Suprapubic skin (tissue), 4 donors: ENCODE results near the gene CADPS2. TPM values are rescaled to one million over a fixed set of nuclear protein-coding genes. Genes with fewer than 3 reads are reported as not detected.

Source experiments
- DNase-seq, 2 donors: peaks; one replicate each; pipeline ENCODE4 v3.0.0-alpha.2; 2019; ENCODE audit warnings: low spot score in 2 of 2
- H3K27ac ChIP-seq: fragments of 200-600 bp; sonication (generic); one replicate; pipeline ENCODE4 v1.5.1; 2019
- H3K27me3 ChIP-seq: fragments of 200-600 bp; sonication (generic); one replicate; pipeline ENCODE4 v1.5.1; 2019
- H3K36me3 ChIP-seq: fragments of 200-600 bp; sonication (generic); one replicate; pipeline ENCODE4 v1.5.1; 2019
- H3K4me1 ChIP-seq: fragments of 200-600 bp; sonication (generic); one replicate; pipeline ENCODE4 v1.5.1; 2019
- H3K4me3 ChIP-seq: fragments of 200-600 bp; sonication (generic); one replicate; pipeline ENCODE4 v1.5.1; 2019; ENCODE audit warnings: mild to moderate bottlenecking
- H3K9me3 ChIP-seq: fragments of 200-600 bp; sonication (generic); one replicate; pipeline ENCODE4 v1.5.1; 2019
- CTCF ChIP-seq, 2 donors: fragments of 200-600 bp in 1 of 2; fragments of 450-650 bp in 1 of 2; sonication (generic) in 1 of 2; IDR thresholded peaks; one replicate each; pipeline ENCODE4 v1.5.1; 2016 to 2019; ENCODE audit warnings: antibody characterized with exemption in 2 of 2, mild to moderate bottlenecking in 1 of 2, moderate library complexity in 1 of 2
- EP300 ChIP-seq: sonication (generic); formaldehyde crosslinking; IDR thresholded peaks from one replicate; pipeline ENCODE4 v1.6.1; 2017; ENCODE audit warnings: antibody characterized with exemption
- POLR2A ChIP-seq, 2 donors: fragments of 450-650 bp; IDR thresholded peaks; one replicate each; pipeline ENCODE4 v1.6.1; 2017; ENCODE audit warnings: antibody characterized with exemption in 2 of 2, mild to moderate bottlenecking in 2 of 2, moderate library complexity in 2 of 2
- POLR2AphosphoS5 ChIP-seq, 3 donors: sonication (generic); formaldehyde crosslinking; IDR thresholded peaks; one replicate each; pipeline ENCODE4 v1.6.1; 2017; ENCODE audit warnings: antibody characterized with exemption in 3 of 3
- WGBS: methylation state at CpG from one replicate; pipeline ENCODE4 v1.1.5; 2018; 5-methylcytosine and 5-hydroxymethylcytosine counted together
- total RNA-seq, 4 donors: library from RNA; depleted of rRNA; stranded (reverse); fragments of >200 nt; gene quantifications; one replicate each; pipeline ENCODE4 v1.1.0, GENCODE V29; 2016

CADPS2 gene
- total RNA-seq, 4 donors from 2014 or later, result 3.9 to 9.8 (median 8.1) TPM

- Histone ChIP-seq H3K4me3 (no peak overlapping the region), H3K27ac (no peak overlapping the region), H3K9me3 (no peaks in the 10 kb centered on the region), H3K4me1 (no peaks in the 10 kb centered on the region), H3K27me3 (no peaks in the 10 kb centered on the region), H3K36me3 (no peaks in the 10 kb centered on the region)
- no peak for DNase-seq
- no peak for TF ChIP-seq CTCF (IDR thresholded peaks at IDR 0.05)
- no peak for TF ChIP-seq EP300
- TF ChIP-seq POLR2AphosphoS5 (IDR thresholded peaks at IDR 0.05), result no peak
- no peak for TF ChIP-seq POLR2A (IDR thresholded peaks at IDR 0.05)
Measured at GRCh38 chr7:122379491-122379890, 506.8 kb downstream of the CADPS2 start.

DNA sequence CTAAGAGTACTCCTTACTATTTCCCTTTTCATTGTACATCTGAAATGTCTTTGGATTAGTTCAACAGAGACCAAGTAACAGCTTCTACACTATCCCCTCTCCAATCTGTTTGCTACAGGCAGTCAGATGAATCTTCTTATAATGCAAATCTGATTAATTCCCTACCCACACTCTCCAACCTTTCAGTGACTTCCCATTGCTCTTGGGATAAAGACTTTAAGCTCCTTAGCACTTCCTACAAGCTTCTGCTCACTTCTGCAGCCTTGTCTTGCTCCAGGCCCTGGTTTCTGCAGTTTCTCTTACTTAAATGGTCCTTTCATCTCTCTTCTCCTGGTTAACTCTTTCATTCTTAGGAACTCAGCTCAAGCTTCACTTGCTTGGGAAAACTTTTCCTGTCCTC lies 516.5 kb downstream of the CADPS2 start:
- TF ChIP-seq EP300 (no peak), CTCF (IDR thresholded peaks at IDR 0.05) (no peak), POLR2AphosphoS5 (IDR thresholded peaks at IDR 0.05) (no peak)

GRCh38 chr7:122364761-122365280 lies 521.4 kb downstream of the CADPS2 start:
- no peaks in the 10 kb centered on the region for H3K27me3 ChIP-seq
- no peak overlapping the region for H3K27ac ChIP-seq
- WGBS, result 43% methylated on average over 1 of the region's 1 CpG
- no peak overlapping the region for H3K4me3 ChIP-seq
- no peak for TF ChIP-seq POLR2AphosphoS5 (IDR thresholded peaks at IDR 0.05)
- TF ChIP-seq POLR2A (IDR thresholded peaks at IDR 0.05), result no peak
- no peak for TF ChIP-seq EP300
- no peak for TF ChIP-seq CTCF (IDR thresholded peaks at IDR 0.05)
- H3K36me3 ChIP-seq, result no peaks in the 10 kb centered on the region
- no peaks in the 10 kb centered on the region for H3K4me1 ChIP-seq
- DNase-seq, result no peak
- H3K9me3 ChIP-seq, result no peaks in the 10 kb centered on the region

More for the DNA sequence above, 516.5 kb downstream of the CADPS2 start:
- Histone ChIP-seq H3K36me3 (no peaks in the 10 kb centered on the region), H3K4me1 (no peaks in the 10 kb centered on the region), H3K27ac (no peak overlapping the region), H3K4me3 (no peak overlapping the region), H3K27me3 (no peaks in the 10 kb centered on the region), H3K9me3 (no peaks in the 10 kb centered on the region)
- DNase-seq, result no peak

DNA sequence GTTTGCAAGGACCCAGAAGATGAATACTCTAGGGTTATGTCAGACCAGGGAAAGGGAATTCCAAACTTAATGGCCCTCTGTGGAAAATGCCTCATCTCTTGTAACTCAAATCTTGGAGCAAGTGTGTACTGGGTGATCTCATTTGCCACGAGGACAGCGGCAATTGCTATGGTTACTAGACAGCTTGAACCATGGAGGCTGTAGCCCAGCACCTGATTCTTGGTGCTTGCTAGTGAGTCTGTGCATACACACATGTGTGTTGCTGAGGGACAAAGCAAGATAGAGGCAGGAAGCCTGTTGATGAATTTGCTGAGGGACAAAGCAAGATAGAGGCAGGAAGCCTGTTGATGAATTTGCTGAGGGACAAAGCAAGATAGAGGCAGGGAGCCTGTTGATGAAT lies 523.1 kb downstream of the CADPS2 start:
- H3K27ac ChIP-seq, result no peak overlapping the region
- no peaks in the 10 kb centered on the region for H3K4me1 ChIP-seq
- no peaks in the 10 kb centered on the region for H3K36me3 ChIP-seq
- 83% methylated on average over 2 of the region's 2 CpGs for WGBS
- H3K27me3 ChIP-seq, result no peaks in the 10 kb centered on the region
- no peak overlapping the region for H3K4me3 ChIP-seq
- no peaks in the 10 kb centered on the region for H3K9me3 ChIP-seq
- no peak for TF ChIP-seq POLR2A (IDR thresholded peaks at IDR 0.05)
- TF ChIP-seq CTCF (IDR thresholded peaks at IDR 0.05), result no peak
- no peak for TF ChIP-seq EP300
- no peak for TF ChIP-seq POLR2AphosphoS5 (IDR thresholded peaks at IDR 0.05)
- no peak for DNase-seq

DNA sequence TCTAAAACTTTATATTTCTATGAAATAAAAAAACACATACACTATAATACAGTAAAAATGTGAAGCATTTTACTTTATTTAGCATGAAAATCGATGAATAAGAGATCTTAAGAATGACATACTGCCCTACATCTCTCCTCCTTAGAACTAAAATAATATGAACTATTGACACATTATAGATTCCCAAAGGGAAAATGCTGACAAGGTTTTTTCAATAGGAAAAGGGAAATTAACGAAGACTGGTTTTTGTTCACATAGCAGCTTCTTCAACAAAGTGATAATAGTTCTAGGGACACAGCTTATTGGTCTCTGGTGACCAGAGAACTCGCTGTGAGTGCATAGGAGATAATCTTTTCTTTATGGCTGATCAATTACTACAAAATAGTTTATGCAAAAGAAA lies 523.8 kb downstream of the CADPS2 start:
- no peaks in the 10 kb centered on the region for H3K9me3 ChIP-seq
- DNase-seq, result no peak
- no peak overlapping the region for H3K4me3 ChIP-seq
- H3K36me3 ChIP-seq, result no peaks in the 10 kb centered on the region
- no peak overlapping the region for H3K27ac ChIP-seq
- no peaks in the 10 kb centered on the region for H3K4me1 ChIP-seq
- WGBS, result 83% methylated on average over 3 of the region's 3 CpGs
- no peak for TF ChIP-seq EP300
- TF ChIP-seq CTCF (IDR thresholded peaks at IDR 0.05), result no peak
- no peak for TF ChIP-seq POLR2AphosphoS5 (IDR thresholded peaks at IDR 0.05)
- TF ChIP-seq POLR2A (IDR thresholded peaks at IDR 0.05), result no peak
- H3K27me3 ChIP-seq, result no peaks in the 10 kb centered on the region
